GM08714 (cell line): ENCODE data around the gene KIRREL2.

Experiments
- H3K4me3 ChIP-seq: fragments of 200-500 bp; sonication (Bioruptor generic); 2 replicates; pipeline ENCODE4 v1.5.1; 2014; ENCODE audit warnings: mild to moderate bottlenecking, low read length, inconsistent platforms
- ZNF274 ChIP-seq: IDR thresholded peaks from 2 replicates; pipeline ENCODE4 v1.6.1; 2012; ENCODE audit warnings: mild to moderate bottlenecking, low read depth, low read length

Gene KIRREL2

GRCh38 chr19:35895911-35896642 lies 39.4 kb downstream of the KIRREL2 start:
- H3K4me3 ChIP-seq, result no peak overlapping the region
- no peak for TF ChIP-seq ZNF274

- TF ChIP-seq ZNF274, result no peak
- no peak overlapping the region for H3K4me3 ChIP-seq
Measured at GRCh38 chr19:35896643-35897040, 39.9 kb downstream of the KIRREL2 start.

- H3K4me3 ChIP-seq, result peak overlapping the region; percentile 79; the same call in 1 of the 2 replicates
- no peak for TF ChIP-seq ZNF274
Measured at GRCh38 chr19:35897706-35898451, 41.2 kb downstream of the KIRREL2 start.

- peak overlapping the region; percentile 79; the same call in 1 of the 2 replicates for H3K4me3 ChIP-seq
- no peak for TF ChIP-seq ZNF274
Measured at GRCh38 chr19:35898499-35898809, 41.7 kb downstream of the KIRREL2 start.

GRCh38 chr19:35899547-35900214 lies 43.0 kb downstream of the KIRREL2 start:
- TF ChIP-seq ZNF274, result no peak
- H3K4me3 ChIP-seq, result peak overlapping the region; percentile 79

- H3K4me3 ChIP-seq, result peak overlapping the region; percentile 79; the same call in 1 of the 2 replicates
- no peak for TF ChIP-seq ZNF274
Measured at GRCh38 chr19:35901055-35901644, 44.4 kb downstream of the KIRREL2 start.

- H3K4me3 ChIP-seq, result peak within 1 kb of the TSS; percentile 54; the same call in 1 of the 2 replicates
- TF ChIP-seq ZNF274, result no peak
Measured at GRCh38 chr19:35901854-35902661, 45.3 kb downstream of the KIRREL2 start, which contains the start of gene HCST. Gene HCST (plus strand): TSS chr19:35902529. CDS start chr19:35902594, 65 bp downstream.

- TF ChIP-seq ZNF274, result no peak
- H3K4me3 ChIP-seq, result peak overlapping the region; percentile 54; the same call in 1 of the 2 replicates
Measured at GRCh38 chr19:35902870-35903475, 46.3 kb downstream of the KIRREL2 start.

- TF ChIP-seq ZNF274, result no peak
- peak overlapping the region; percentile 54; the same call in 1 of the 2 replicates for H3K4me3 ChIP-seq
Measured at GRCh38 chr19:35903550-35904179, 47.0 kb downstream of the KIRREL2 start.

- no peak for TF ChIP-seq ZNF274
- H3K4me3 ChIP-seq, result no peak overlapping the region
Measured at GRCh38 chr19:35904311-35905068, 47.8 kb downstream of the KIRREL2 start.

GRCh38 chr19:35905178-35905727 lies 48.5 kb downstream of the KIRREL2 start:
- no peak overlapping the region for H3K4me3 ChIP-seq
- no peak for TF ChIP-seq ZNF274

GRCh38 chr19:35907377-35907745 lies 50.6 kb downstream of the KIRREL2 start:
- H3K4me3 ChIP-seq, result no peak overlapping the region
- TF ChIP-seq ZNF274, result no peak
